ENCODE measurements around the gene ARL14EPL.

DNA sequence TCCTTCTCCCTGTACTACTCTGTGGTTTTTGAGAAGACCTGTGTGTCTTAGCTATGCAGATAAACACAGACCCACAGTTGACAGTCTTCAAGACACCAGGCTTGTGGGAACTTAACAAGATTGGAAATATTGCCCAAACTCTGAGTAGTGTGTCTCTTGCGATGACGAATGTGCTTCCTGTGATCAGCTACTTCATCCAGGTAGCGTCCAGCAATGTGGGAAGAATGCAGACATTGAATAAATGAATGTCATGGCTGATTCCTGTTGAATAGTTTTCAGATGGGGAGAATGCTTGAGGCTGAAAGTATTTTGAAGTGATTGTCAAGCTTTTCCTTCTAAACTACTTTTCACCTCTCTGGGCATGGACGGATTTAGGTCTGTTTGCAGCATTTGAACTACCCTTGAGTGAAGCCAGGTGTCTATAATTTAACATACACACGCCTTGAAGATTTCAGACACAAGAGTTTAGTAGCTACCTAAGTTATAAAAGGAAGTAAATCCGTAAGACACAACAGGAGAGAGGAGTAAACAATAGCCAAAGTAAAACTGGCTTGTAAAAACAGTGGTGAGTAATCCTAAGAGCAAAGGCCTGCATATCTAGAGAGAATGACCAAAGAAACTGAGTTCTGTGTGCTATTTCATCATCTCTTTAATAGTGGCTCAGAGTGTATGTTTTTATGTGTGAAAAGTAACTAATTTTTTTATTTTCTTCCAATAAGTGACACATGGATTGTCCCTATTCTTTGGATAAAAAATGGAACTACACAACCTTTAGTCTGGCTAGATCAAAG, 30.0 kb upstream of the ARL14EPL start:
- TF ChIP-seq SUZ12 (IDR thresholded peaks at IDR 0.05; ENCODE audit: extremely low read depth, insufficient read depth, insufficient read length): no peak
- TF ChIP-seq YY1 (IDR thresholded peaks at IDR 0.05; ENCODE audit: insufficient read depth, insufficient read length): no peak
- no peak for TF ChIP-seq ZNF274 (IDR thresholded peaks at IDR 0.05; ENCODE audit: low read depth, low read length)
